K562 (cell line): ENCODE data around the gene OXA1L. TPM values are rescaled to one million over a fixed set of nuclear protein-coding genes. Genes with fewer than 3 reads are reported as not detected.
"Not testable (repeated sequence)": the region's sequence is repeated elsewhere in the genome, so short reads cannot be mapped to it uniquely, and the experiment has no call there.

Source experiments
- ATAC-seq: fragments of 200-7000 bp; cut with Tn5 transposase; 3 replicates; pipeline ENCODE4 v1.9.1; 2020; ENCODE audit warnings: moderate library complexity
- BruUV-seq: library from RNA; stranded (reverse); fragments of 400-500 nt; replicated peaks from 2 replicates; lab custom pipeline; 2021; lab: Mats Ljungman, UMichigan
- CTCF ChIA-PET: fragments of 300-600 bp; formaldehyde crosslinking; extraction: SDS; loops from one replicate; lab custom pipeline; 2021; ENCODE audit warnings: low intra/inter-chr PET ratio; lab: Yijun Ruan, JAX
- POLR2A ChIA-PET: fragments of 300-600, 350-650 bp; sonication (Branson Sonifier 250); formaldehyde crosslinking; extraction: SDS; loops from one replicate; lab custom pipeline; 2021; ENCODE audit warnings: antibody characterized with exemption, inconsistent platforms; lab: Yijun Ruan, JAX
- DNase-seq, 4 experiments: peaks; one replicate each; pipeline versions ENCODE4 v3.0.0 to v3.0.0-alpha.2; 2011 to 2018; ENCODE audit warnings: low spot score in 3 of 4, mixed read lengths in 3 of 4; ENCODE audit errors: extremely low read depth in 1 of 4
- FAIRE-seq: peaks from 2 replicates; lab custom pipeline; 2011; peaks lifted over from hg19 to GRCh38; lab: Jason Lieb, UNC
- H2AFZ ChIP-seq: 2 replicates; pipeline ENCODE4 v1.6.0; 2011; ENCODE audit warnings: low read depth, low read length, control low read depth, inconsistent platforms
- H3K27ac ChIP-seq: fragments of 200-600 bp; 3 replicates; pipeline ENCODE4 v1.8.0; 2011; ENCODE audit warnings: low read depth, mild to moderate bottlenecking, control low read depth, inconsistent platforms, low read length, moderate library complexity, mixed read lengths; ENCODE audit errors: extremely low read depth
- H3K27me3 ChIP-seq, 2 experiments: fragments of 300-600 bp in 1 of 2; 2 replicates in 1 of 2; 3 replicates in 1 of 2; pipeline versions ENCODE4 v1.6.0 to v1.8.0; 2011; ENCODE audit warnings: inconsistent platforms in 2 of 2, low read length in 2 of 2, mild to moderate bottlenecking in 1 of 2, mixed read lengths in 1 of 2, moderate library complexity in 1 of 2; ENCODE audit not compliant: control insufficient read depth in 2 of 2, insufficient read depth in 2 of 2
- H3K36me3 ChIP-seq: fragments of 300-600 bp; 3 replicates; pipeline ENCODE4 v1.8.0; 2011; ENCODE audit warnings: mild to moderate bottlenecking, low read length, inconsistent platforms; ENCODE audit not compliant: control insufficient read depth, insufficient read depth
- H3K4me1 ChIP-seq, 2 experiments: fragments of 200-600 bp in 1 of 2; replicated peaks in 1 of 2; 2 replicates in 1 of 2; 3 replicates in 1 of 2; pipeline versions ENCODE4 v1.5.1 to v1.8.0; 2011; ENCODE audit warnings: inconsistent platforms in 2 of 2, low read length in 2 of 2, mild to moderate bottlenecking in 1 of 2, mixed read lengths in 1 of 2, moderate library complexity in 1 of 2; ENCODE audit not compliant: control insufficient read depth in 2 of 2, insufficient read depth in 2 of 2
- H3K4me2 ChIP-seq: 2 replicates; pipeline ENCODE4 v1.6.1; 2011; ENCODE audit warnings: low read length, control low read depth, inconsistent platforms, mixed read lengths; ENCODE audit not compliant: insufficient read depth
- H3K4me3 ChIP-seq: fragments of 200-600 bp; sonication (generic), shearing (Covaris generic); 2 replicates; pipeline ENCODE4 v1.5.1; 2016; ENCODE audit warnings: control low read depth, inconsistent platforms
- H3K79me2 ChIP-seq: fragments of 200-600 bp; 3 replicates; pipeline ENCODE4 v1.8.0; 2011; ENCODE audit warnings: low read length, inconsistent platforms; ENCODE audit not compliant: control insufficient read depth, insufficient read depth
- H3K9ac ChIP-seq, 2 experiments: 2 replicates each; pipeline versions ENCODE4 v1.6.0 to v1.6.1; 2011; ENCODE audit warnings: low read depth in 2 of 2, low read length in 2 of 2, control low read depth in 1 of 2, inconsistent platforms in 1 of 2, mild to moderate bottlenecking in 1 of 2, mixed read lengths in 1 of 2; ENCODE audit not compliant: insufficient read depth in 1 of 2
- H3K9me1 ChIP-seq: one replicate; pipeline ENCODE4 v1.6.0; 2011; ENCODE audit warnings: inconsistent platforms, mild to moderate bottlenecking, low read length, moderate library complexity; ENCODE audit not compliant: control insufficient read depth, insufficient read depth
- H3K9me3 ChIP-seq: replicated peaks from 2 replicates; pipeline ENCODE4 v1.5.1; 2011; ENCODE audit warnings: low read depth, low read length, inconsistent platforms; ENCODE audit not compliant: control insufficient read depth, insufficient read depth
- H4K20me1 ChIP-seq: replicated peaks from 2 replicates; pipeline ENCODE4 v1.6.1; 2011; ENCODE audit warnings: low read length, inconsistent platforms, mixed read lengths; ENCODE audit not compliant: control insufficient read depth, insufficient read depth
- HMG20A ChIP-seq: fragments of 450-650 bp; formaldehyde crosslinking; conservative IDR thresholded peaks from 2 replicates; pipeline ENCODE4 v1.4.0; 2020; ENCODE audit warnings: mild to moderate bottlenecking, mixed read lengths
- NEUROD1 ChIP-seq: fragments of 150-350 bp; IDR thresholded peaks from 2 replicates; pipeline ENCODE4 v1.6.1; 2014; ENCODE audit warnings: borderline replicate concordance, low read length, low read depth; ENCODE audit not compliant: partially characterized antibody
- SIN3A ChIP-seq, 2 experiments: fragments of 150-350 bp in 1 of 2; IDR thresholded peaks; 2 replicates each; pipeline ENCODE4 v1.6.1; 2011 to 2016; ENCODE audit warnings: borderline replicate concordance in 2 of 2, low read depth in 2 of 2, low read length in 2 of 2, mild to moderate bottlenecking in 2 of 2, moderate library complexity in 2 of 2; ENCODE audit not compliant: control insufficient read depth in 1 of 2
- ZNF140 ChIP-seq: fragments of 250-450 bp; sonication (Bioruptor Pico); IDR thresholded peaks from 2 replicates; pipeline ENCODE4 v1.8.0; 2021; ENCODE audit warnings: moderate library complexity, mild to moderate bottlenecking, inconsistent platforms
- WGBS: fragments of 100-300 bp; shearing (Covaris generic); methylation state at CpG from one replicate; pipeline ENCODE4 v1.1.6; 2016; ENCODE audit warnings: low coverage, mixed read lengths; ENCODE audit not compliant: insufficient coverage; ENCODE audit errors: missing lambda C conversion rate; 5-methylcytosine and 5-hydroxymethylcytosine counted together
- in situ Hi-C: fragments of 300-500 bp; cut with MboI; formaldehyde crosslinking; loops from 4 replicates; pipeline ENCODE4 v1.15.0; 2018; ENCODE audit warnings: inconsistent platforms, mixed read lengths
- intact Hi-C: fragments of 100-400 bp; cut with micrococcal nuclease; formaldehyde crosslinking; loops from 2 replicates; pipeline ENCODE4 v1.14.2; 2022
- polyA plus RNA-seq, 8 experiments: library from polyadenylated mRNA; depleted of rRNA in 4 of 8; stranded (reverse) in 5 of 8; unstranded in 3 of 8; fragments of >200 nt; fragmentation: Nextera tagmentation in 2 of 8; fragmentation: Illumina TruSeq in 1 of 8; extraction: Ambion mirVana in 2 of 8; extraction: Trizol in 1 of 8; gene quantifications; 2 replicates each; pipeline versions ENCODE4 v1.2.1 to v1.2.3, GENCODE V29; 2011 to 2014; ENCODE audit warnings: inconsistent platforms in 1 of 8, missing spikeins in 1 of 8
- total RNA-seq, 7 experiments: library from RNA; depleted of rRNA in 6 of 7; stranded (reverse); fragments of >200 nt in 6 of 7; fragmentation: Illumina TruSeq in 2 of 7; extraction: Trizol in 2 of 7; gene quantifications; 2 replicates each; pipeline versions ENCODE4 v1.2.1 to v1.2.3, GENCODE V29; 2011 to 2021; ENCODE audit warnings: low replicate concordance in 1 of 7
- TF ChIP-seq, protein P1 (sequence below): IDR thresholded peaks from 3 replicates; pipeline ENCODE4 v1.6.1; 2011; ENCODE audit warnings: borderline replicate concordance, mild to moderate bottlenecking; ENCODE audit not compliant: insufficient read length, insufficient read depth
- TF ChIP-seq, protein P2 (sequence below): fragments of 450-650 bp; formaldehyde crosslinking; IDR thresholded peaks from 2 replicates; pipeline ENCODE4 v1.4.0; 2020; ENCODE audit warnings: mild to moderate bottlenecking, mixed read lengths
- TF ChIP-seq, protein P3 (sequence below): fragments of 450-650 bp; formaldehyde crosslinking; IDR thresholded peaks from 2 replicates; pipeline ENCODE4 v1.4.0; 2020; ENCODE audit warnings: mild to moderate bottlenecking
- TF ChIP-seq, protein P4 (sequence below): sonication (generic); formaldehyde crosslinking; IDR thresholded peaks from 2 replicates; pipeline ENCODE4 v1.8.0; 2022; ENCODE audit warnings: mild to moderate bottlenecking, missing genetic modification reagents

Gene OXA1L
- total and polyA plus RNA-seq, 9 of the 15 experiments (the other 6 are each of a cell fraction or from before 2014, with no cell fraction given), result 100 to 204 (median 145) TPM

DNA sequence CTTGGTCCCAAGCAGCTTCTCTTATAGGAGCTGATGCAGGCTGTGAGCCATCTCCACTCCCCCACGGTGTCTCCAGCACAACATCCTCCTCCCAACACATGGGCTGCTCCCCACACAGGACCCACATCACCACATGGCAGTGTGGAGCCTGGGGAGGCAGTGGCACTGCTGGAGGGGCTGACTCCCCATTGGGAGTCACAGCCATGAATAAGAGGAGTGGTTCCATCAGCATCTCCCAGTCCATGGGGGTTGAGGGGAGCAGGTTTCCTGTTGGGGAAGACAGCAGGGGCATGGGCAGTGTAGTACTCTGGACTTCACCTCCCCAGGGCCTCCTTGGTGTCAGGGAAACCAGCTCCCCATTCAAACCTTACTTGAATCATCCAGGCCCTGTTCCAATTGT, 40.5 kb upstream of the OXA1L start:
- Histone ChIP-seq H3K9me1 (no peaks in the 10 kb centered on the region), H3K4me1 (peaks cover 10 to 13% of the 10 kb centered on the region in 2 experiments; a peak in 4 of 5 replicates), H3K27me3 (no peaks in the 10 kb centered on the region), H3K4me2 (no peak overlapping the region), H3K27ac (peak overlapping the region; percentile 5; the same call in 2 of the 3 replicates), H4K20me1 (no peaks in the 10 kb centered on the region), H3K4me3 (no peak overlapping the region), H3K9ac (peak overlapping the region in 1 of 2 experiments; percentile 37; a peak in 1 of 4 replicates), H3K79me2 (no peaks in the 10 kb centered on the region), H3K36me3 (no peaks in the 10 kb centered on the region), H3K9me3 (no peaks in the 10 kb centered on the region), H2AFZ (peak overlapping the region; percentile 66; the same call in 1 of the 2 replicates)
- no TSS peak for BruUV-seq
- in situ Hi-C loops, result no loop called here
- CTCF ChIA-PET, result interaction anchor here (0.6 kb wide), 1 partner anchor 297 kb away, joined by 3 read pairs; no protein-coding TSS in a partner anchor
- TF ChIP-seq, protein P1, sequence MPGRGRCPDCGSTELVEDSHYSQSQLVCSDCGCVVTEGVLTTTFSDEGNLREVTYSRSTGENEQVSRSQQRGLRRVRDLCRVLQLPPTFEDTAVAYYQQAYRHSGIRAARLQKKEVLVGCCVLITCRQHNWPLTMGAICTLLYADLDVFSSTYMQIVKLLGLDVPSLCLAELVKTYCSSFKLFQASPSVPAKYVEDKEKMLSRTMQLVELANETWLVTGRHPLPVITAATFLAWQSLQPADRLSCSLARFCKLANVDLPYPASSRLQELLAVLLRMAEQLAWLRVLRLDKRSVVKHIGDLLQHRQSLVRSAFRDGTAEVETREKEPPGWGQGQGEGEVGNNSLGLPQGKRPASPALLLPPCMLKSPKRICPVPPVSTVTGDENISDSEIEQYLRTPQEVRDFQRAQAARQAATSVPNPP, result no peak
- TF ChIP-seq, protein P2, sequence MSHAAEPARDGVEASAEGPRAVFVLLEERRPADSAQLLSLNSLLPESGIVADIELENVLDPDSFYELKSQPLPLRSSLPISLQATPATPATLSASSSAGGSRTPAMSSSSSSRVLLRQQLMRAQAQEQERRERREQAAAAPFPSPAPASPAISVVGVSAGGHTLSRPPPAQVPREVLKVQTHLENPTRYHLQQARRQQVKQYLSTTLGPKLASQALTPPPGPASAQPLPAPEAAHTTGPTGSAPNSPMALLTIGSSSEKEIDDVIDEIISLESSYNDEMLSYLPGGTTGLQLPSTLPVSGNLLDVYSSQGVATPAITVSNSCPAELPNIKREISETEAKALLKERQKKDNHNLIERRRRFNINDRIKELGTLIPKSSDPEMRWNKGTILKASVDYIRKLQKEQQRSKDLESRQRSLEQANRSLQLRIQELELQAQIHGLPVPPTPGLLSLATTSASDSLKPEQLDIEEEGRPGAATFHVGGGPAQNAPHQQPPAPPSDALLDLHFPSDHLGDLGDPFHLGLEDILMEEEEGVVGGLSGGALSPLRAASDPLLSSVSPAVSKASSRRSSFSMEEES, result no peak
- TF ChIP-seq HMG20A (CRISPR knock-in tag) (no peak), NEUROD1 (no peak), ZNF140 (CRISPR knock-in tag) (no peak), SIN3A (IDR thresholded peaks at IDR 0.05; ENCODE audit: borderline replicate concordance in 2 of 2, control insufficient read depth in 1 of 2, low read depth in 2 of 2, low read length in 2 of 2) (no peak)
- TF ChIP-seq, protein P3, sequence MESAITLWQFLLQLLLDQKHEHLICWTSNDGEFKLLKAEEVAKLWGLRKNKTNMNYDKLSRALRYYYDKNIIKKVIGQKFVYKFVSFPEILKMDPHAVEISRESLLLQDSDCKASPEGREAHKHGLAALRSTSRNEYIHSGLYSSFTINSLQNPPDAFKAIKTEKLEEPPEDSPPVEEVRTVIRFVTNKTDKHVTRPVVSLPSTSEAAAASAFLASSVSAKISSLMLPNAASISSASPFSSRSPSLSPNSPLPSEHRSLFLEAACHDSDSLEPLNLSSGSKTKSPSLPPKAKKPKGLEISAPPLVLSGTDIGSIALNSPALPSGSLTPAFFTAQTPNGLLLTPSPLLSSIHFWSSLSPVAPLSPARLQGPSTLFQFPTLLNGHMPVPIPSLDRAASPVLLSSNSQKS (CRISPR knock-in tag), result no peak
- TF ChIP-seq, protein P4, sequence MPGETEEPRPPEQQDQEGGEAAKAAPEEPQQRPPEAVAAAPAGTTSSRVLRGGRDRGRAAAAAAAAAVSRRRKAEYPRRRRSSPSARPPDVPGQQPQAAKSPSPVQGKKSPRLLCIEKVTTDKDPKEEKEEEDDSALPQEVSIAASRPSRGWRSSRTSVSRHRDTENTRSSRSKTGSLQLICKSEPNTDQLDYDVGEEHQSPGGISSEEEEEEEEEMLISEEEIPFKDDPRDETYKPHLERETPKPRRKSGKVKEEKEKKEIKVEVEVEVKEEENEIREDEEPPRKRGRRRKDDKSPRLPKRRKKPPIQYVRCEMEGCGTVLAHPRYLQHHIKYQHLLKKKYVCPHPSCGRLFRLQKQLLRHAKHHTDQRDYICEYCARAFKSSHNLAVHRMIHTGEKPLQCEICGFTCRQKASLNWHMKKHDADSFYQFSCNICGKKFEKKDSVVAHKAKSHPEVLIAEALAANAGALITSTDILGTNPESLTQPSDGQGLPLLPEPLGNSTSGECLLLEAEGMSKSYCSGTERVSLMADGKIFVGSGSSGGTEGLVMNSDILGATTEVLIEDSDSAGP (CRISPR knock-in tag), result no peak
- intact Hi-C loops, result no loop called here
- ATAC-seq, result peak; percentile 75
- POLR2A ChIA-PET, result no interaction called here
- FAIRE-seq, result no peak
- WGBS, result 13% methylated on average over 1 of the region's 1 CpG
- no peak for DNase-seq

DNA sequence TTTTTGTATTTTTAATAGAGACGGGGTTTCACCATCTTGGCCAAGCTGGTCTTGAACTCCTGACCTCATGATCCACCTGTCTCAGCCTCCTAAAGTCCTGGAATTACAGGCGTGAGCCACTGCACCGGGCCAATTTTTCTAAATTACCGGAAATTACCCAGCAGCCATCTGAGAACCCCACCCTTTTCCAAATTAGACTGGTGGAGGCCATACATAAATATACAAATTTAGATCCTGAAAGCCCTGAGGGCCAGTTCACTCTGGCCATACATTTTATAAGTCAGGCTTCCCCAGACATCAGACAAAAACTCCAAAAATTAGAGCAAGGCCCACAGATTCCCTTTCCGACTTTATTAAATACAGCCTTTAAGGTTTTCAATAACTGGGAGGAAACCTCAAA, 34.4 kb upstream of the OXA1L start:
- H3K9me1 ChIP-seq, H3K9me3 ChIP-seq, H3K4me1 ChIP-seq, H3K27ac ChIP-seq, H4K20me1 ChIP-seq, DNase-seq, ATAC-seq, FAIRE-seq, H2AFZ ChIP-seq, CTCF ChIA-PET, H3K36me3 ChIP-seq, H3K27me3 ChIP-seq, H3K9ac ChIP-seq, H3K4me3 ChIP-seq, intact Hi-C loops, in situ Hi-C loops, BruUV-seq, H3K79me2 ChIP-seq, H3K4me2 ChIP-seq: not testable (repeated sequence)
- POLR2A ChIA-PET, result interaction anchor here (0.6 to 1.0 kb wide), 2 partner anchors 34 to 90 kb away, joined by 3 read pairs; partner anchors contain the start of gene OXA1L
- WGBS, result 37% methylated on average over 5 of the region's 5 CpGs
